Measurements from ENCODE around the gene COQ8B.

The COQ8B gene

DNA sequence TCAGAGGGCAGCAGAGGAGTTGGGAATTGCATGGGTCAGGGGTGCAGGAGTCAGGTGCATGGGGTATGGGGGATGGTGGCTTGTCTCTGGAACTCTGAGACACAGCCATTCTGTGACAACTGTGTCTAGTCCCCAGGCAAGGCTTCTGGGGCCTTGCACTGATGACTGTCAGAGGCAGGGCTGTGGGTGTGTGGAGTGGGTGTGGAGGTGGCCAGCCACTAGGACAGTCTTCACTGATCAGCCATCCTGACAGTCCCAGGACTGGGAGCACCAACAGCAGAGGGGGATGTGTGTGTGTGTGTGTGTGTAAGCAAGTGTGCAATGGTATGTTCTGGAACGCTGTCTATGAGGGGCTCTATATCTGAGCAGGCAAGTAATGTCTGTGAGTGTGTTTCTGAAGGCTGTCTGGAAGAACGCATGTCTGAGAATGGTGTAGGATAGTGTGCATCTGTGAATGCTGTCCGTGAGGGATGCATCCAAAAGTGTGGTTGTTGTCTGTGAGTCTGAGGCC, 31.6 kb downstream of the COQ8B start:
- TF ChIP-seq GATA3 (IDR thresholded peaks at IDR 0.05; ENCODE audit: low read depth, low read length): no peak
- no peak for TF ChIP-seq GATA2 (IDR thresholded peaks at IDR 0.05; ENCODE audit: low read depth, low read length)

DNA sequence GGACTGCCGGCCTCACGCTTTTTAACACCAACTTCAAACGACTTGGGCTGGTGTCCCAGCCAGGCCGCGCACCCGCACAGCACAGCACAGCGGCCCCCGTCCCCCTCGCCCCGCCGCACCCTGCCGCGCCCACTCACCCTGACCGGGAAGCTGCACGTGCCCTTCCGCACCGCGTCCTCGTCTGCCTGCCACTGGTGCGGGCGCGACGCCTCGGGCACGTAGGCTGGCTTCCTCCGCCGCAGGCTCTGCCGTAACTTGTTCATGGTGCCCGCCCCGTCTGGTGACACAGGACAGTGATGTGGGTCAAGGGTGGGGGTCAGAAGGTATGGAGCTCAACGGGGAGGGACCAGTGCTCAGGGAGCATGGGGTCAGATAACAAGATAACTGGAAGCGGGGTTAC, 32.4 kb downstream of the COQ8B start:
- no peak for TF ChIP-seq GATA3 (IDR thresholded peaks at IDR 0.05; ENCODE audit: low read depth, low read length)
- TF ChIP-seq GATA2 (IDR thresholded peaks at IDR 0.05; ENCODE audit: low read depth, low read length): no peak

DNA sequence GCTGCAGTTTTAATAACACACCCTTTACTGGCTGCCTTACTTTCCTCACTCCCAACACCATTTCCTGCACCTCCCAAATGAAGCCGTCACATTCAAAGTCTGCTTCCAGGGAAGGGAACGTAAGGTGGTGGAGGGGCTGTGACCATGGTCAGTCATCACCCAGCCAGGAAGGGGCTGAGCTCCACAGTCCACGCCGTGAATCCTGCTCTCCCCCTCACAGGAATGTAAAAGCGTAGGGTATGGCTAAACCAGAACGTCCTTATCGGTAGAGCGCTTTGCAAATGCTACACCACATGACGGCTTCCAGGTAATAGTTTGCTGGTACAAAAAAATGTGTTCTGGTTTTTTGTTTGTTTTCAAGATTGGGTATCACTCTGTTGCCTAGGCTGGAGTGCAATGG, 33.2 kb downstream of the COQ8B start:
- no peak for TF ChIP-seq GATA2 (IDR thresholded peaks at IDR 0.05; ENCODE audit: low read depth, low read length)
- TF ChIP-seq GATA3 (IDR thresholded peaks at IDR 0.05; ENCODE audit: low read depth, low read length): no peak

DNA sequence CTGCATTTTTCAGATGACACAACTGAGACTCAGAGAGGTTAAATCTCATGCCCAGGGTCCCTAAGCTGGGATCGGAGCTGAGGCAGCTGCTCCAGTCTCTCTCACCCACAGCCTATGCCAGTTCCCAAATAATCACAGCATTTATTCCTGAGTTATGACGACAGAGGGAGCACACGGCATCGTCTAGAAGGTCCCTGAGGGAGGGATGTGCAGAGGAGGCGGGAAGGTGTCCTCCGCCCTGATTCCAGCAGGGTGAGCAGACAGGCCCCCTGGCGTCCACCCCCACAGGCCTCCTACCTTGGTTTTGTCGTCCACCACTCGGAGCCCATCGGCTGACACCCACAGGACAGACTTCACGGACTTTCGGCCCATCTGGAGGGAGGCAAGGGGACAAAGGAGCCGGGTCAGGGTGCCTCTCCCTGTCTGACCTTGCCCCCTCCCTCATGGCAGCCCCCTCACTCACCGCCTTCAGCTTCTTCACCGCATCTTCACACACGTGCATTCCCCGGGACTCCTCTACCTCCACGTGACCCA, 34.2 kb downstream of the COQ8B start:
- no peak for TF ChIP-seq GATA3 (IDR thresholded peaks at IDR 0.05; ENCODE audit: low read depth, low read length)
- TF ChIP-seq GATA2 (IDR thresholded peaks at IDR 0.05; ENCODE audit: low read depth, low read length): no peak

DNA sequence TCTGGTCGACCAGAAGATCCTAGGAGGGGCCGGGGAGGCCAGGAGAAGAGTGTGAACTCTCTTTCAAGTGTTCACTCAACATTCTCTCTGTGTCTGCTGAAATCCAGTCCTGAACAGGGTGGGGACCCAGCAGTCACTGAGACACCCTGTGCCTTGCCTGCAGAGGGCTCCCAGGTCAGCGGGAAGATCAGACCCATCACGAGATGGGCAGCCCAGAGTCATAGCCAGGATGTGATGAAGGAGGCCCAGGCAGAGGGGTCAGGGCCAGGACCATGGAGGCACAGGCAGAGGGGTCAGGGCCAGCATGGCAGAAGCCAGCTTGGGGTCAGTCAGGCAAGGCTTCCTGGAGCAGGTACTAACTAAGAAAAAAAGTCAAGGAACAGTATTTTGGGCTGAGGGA, 35.6 kb downstream of the COQ8B start:
- TF ChIP-seq GATA3 (IDR thresholded peaks at IDR 0.05; ENCODE audit: low read depth, low read length): no peak

DNA sequence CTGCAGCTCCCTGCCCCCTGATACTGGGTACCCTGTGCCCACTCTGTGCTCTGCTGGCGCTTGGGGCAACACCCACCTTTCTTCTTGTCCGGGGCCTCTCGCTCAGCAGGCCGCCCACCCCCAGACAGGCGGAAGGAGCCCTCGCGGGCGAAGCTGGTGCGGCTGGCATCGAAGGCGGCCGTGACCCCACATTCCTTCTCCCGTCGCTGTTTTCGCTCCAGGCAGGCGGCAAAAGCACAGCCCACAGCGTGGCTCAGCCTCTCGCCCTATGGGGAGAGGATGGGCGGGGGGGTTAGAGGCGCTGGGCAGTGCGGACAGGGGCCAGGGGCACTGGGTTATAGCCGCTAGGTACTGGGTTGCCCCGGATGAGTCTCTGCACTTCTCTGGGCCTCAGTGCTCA, 39.5 kb downstream of the COQ8B start:
- no peak for TF ChIP-seq GATA3 (IDR thresholded peaks at IDR 0.05; ENCODE audit: low read depth, low read length)
- TF ChIP-seq GATA2 (IDR thresholded peaks at IDR 0.05; ENCODE audit: low read depth, low read length): no peak

DNA sequence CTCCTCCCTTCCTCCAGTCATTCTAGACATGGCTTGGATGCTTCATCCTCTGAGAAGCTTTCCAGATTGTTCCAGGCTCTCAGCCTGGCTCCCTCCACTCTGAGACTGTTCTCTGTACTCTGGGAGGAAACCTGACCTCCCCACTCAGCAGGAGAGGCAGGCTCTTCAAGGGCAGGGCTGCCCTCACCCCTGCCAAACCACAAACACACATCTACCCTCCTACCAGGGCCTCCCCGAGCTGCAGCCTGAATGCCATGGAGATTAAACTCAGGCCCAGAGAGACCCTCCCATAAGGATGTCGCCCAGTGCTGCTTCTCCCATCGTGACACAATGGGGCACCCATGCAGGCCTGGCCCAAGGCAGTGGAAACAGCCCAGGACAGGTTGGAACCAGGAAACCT, 42.4 kb downstream of the COQ8B start:
- no peak for TF ChIP-seq GATA2 (IDR thresholded peaks at IDR 0.05; ENCODE audit: low read depth, low read length)
- no peak for TF ChIP-seq GATA3 (IDR thresholded peaks at IDR 0.05; ENCODE audit: low read depth, low read length)

DNA sequence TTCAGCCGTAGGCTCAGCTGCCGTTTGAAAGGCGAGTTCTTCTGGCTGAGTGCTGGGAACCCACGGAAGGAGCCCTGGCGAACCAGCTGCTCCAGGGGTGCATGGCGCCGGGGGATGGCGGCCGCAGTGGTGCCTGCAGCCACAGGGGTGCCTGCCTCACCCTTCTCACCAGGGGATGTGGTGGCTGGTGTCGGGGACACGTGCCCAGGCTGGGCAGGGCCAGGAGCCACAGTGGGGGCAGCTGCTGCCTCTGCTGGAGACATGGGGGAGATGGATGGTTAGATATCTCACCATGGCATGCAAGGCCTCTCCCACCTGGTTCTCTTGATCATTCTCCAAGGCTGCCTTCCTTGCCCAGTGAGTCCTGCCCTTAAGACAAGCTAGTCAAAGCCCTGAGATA, 43.3 kb downstream of the COQ8B start:
- TF ChIP-seq GATA2 (IDR thresholded peaks at IDR 0.05; ENCODE audit: low read depth, low read length) (no peak), GATA3 (IDR thresholded peaks at IDR 0.05; ENCODE audit: low read depth, low read length) (no peak)

DNA sequence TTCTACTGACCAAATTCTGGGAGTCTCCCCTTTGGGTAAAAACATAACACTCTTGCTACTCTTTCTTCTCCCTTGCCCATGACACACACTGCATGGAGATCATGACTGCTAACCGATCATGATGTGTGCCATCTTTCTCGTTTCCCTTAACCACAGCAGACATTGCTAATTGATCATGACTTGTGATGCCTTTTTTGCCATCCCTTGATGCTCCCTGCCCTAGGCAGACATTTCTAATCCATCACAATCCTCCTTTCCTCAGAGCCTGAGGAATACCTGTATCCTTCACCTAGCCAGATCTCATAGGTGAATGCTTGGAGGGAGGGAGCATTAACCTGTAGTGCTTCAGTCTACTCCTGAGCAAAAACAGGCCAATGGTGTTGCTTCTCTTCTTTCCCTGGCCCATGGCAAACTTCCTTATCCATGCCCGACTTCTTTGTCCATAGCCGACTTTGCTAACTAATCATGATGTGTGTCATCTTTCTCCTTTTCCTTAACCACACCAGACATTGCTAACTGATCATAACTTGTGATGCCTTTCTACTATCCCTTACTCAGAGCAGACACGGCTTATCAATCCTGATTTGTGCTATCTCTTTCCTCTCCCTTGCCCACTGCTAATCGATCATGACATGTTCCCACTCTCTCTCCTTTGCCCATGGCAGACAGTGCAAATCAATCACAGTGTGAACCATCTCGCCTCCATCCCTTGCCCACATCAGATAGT, 44.0 kb downstream of the COQ8B start:
- TF ChIP-seq GATA3 (IDR thresholded peaks at IDR 0.05; ENCODE audit: low read depth, low read length) (no peak), GATA2 (IDR thresholded peaks at IDR 0.05; ENCODE audit: low read depth, low read length) (no peak)

DNA sequence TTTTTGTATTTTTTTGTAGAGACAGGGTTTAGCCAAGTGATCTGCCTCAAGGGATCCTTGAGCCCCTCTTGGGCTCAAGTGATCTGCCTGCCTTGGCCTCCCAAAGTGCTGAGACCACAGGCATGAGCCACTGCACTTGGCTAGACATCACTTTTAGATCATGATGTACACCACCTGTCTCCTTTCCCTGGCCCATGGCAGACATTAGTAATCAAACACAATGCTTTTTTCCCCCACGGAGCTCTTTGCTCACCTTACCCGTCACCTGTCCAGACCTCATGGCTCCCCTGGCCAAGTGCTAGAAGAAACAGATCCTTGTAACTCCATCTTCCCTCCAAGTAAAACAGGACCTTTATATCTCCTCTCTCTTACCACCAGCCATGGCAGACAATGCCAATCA, 44.6 kb downstream of the COQ8B start:
- TF ChIP-seq GATA3 (IDR thresholded peaks at IDR 0.05; ENCODE audit: low read depth, low read length): no peak
- no peak for TF ChIP-seq GATA2 (IDR thresholded peaks at IDR 0.05; ENCODE audit: low read depth, low read length)

DNA sequence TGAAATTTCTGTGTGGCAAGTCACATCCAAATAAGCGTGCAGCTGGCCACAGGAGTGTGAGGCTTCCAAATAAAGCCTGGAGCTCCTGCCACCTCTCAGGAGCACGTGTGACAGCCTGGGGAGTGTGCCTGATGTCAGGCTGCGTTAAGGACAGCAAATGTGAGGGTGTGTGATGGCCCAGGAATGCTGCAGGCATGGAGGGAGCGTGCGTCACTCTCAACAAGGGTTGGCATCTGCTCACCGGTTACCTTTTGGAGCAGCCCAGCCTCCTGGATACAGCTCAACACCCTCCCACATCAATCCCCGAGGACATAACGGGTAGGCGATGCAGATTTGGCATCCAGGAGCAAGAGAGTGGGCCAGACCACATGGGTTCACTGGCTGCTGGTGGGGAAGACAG, 45.3 kb downstream of the COQ8B start:
- no peak for TF ChIP-seq GATA2 (IDR thresholded peaks at IDR 0.05; ENCODE audit: low read depth, low read length)
- TF ChIP-seq GATA3 (IDR thresholded peaks at IDR 0.05; ENCODE audit: low read depth, low read length): no peak

DNA sequence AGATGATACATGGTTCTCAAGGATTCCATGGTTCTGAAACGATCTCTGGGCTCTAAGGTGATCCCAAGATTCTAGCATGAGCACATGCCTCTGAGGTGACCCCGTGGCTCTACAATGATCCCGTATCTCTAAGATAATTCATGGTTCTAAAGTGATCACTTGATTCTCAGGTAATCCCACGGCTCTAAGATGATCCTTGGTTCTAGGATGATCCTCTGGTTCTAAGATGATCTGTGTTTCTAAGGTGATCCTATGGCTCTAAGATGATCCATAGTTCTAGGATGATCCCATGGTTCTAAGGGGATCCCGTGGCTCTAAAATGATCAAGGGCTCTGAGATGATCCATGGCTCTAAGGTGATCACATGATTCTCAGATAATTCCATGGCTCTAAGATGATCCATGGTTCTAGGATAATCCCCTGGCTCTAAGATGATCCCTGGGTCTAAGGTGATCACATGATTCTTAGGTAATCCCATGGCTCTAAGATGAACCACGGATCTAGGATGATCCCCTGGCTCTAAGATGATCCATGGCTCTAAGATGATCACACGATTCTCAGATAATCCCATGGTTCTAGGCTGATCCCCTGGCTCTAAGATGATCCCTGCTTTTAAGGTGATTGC, 47.6 kb downstream of the COQ8B start:
- TF ChIP-seq GATA2 (IDR thresholded peaks at IDR 0.05; ENCODE audit: low read depth, low read length) (no peak), GATA3 (IDR thresholded peaks at IDR 0.05; ENCODE audit: low read depth, low read length) (no peak)

DNA sequence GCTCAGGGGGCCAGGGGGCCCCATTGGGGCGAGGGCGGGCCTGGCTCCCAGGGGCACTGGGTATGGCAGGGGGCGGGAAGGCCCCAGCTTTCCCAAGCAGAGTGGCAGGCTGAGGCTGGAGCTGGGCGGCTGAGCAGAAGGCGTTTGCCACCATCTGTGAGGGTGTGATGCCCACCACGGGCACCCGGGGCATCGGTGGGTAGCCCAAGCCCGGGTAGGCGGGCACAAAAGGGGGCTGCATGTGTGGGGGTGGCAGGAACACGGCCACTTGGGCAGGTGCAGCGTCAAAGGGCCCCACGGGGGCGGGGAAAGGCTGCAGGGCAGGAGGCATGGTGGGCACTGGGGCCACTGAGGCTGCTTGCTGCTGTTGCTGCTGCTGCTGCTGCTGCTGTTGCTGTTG, 49.1 kb downstream of the COQ8B start:
- TF ChIP-seq GATA2 (IDR thresholded peaks at IDR 0.05; ENCODE audit: low read depth, low read length) (no peak), GATA3 (IDR thresholded peaks at IDR 0.05; ENCODE audit: low read depth, low read length) (no peak)

DNA sequence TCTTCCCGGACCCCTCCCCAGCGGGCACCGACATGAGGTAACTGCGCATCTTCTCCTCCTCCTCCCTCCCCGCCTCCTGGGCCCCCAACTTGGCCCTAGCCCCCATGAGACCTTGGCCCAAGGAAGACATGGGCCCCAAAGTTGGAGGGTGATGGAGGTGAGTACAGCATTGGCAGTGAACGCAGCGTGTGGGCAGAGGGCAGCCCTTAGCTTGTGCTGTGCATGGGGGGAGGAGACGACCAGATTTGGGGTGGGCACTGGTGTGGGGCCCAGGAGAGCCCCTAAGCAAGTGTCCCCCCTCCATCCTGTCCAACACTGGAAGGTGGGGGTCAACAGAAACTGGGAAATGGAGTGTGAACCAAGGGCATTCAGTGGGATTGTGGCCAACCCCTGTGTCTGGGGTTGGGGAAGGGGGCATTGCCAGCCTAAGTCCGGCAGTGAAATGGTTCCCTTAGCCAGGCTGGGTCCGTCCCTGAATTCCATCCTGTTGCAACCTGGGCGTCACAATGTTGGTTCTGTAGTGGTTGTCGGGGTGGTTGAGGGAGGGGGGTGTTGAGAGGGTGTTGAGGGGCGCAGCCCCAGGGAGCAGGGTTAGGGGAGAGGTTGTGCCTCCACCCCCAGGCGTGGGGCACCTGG, 49.8 kb downstream of the COQ8B start:
- no peak for TF ChIP-seq GATA3 (IDR thresholded peaks at IDR 0.05; ENCODE audit: low read depth, low read length)
- no peak for TF ChIP-seq GATA2 (IDR thresholded peaks at IDR 0.05; ENCODE audit: low read depth, low read length)

Measured in SH-SY5Y (cell line).